Stomach (tissue), 9 donors: Measurements from ENCODE around the gene IL23A. TPM values are rescaled to one million over a fixed set of nuclear protein-coding genes. Genes with fewer than 3 reads are reported as not detected.

Source experiments
- DNase-seq, 2 donors: peaks; one replicate each; pipeline versions ENCODE4 v3.0.0 to v3.0.0-alpha.2; 2013 to 2019
- H3K27ac ChIP-seq, 5 donors: fragments of 200-600 bp in 4 of 5; sonication (generic) in 4 of 5; one replicate each; pipeline ENCODE4 v1.5.1; 2013 to 2019; ENCODE audit warnings: mild to moderate bottlenecking in 1 of 5, moderate library complexity in 1 of 5
- H3K27me3 ChIP-seq, 3 donors: fragments of 200-600 bp; sonication (generic); one replicate each; pipeline ENCODE4 v1.5.1; 2017 to 2019; ENCODE audit warnings: mixed run types in 1 of 3
- H3K36me3 ChIP-seq, 4 donors: fragments of 200-600 bp; sonication (generic); 1 replicate in 3 of 4; 2 replicates in 1 of 4; pipeline ENCODE4 v1.5.1; 2016 to 2019
- H3K4me1 ChIP-seq, 4 donors: fragments of 200-600 bp; sonication (generic); one replicate each; pipeline ENCODE4 v1.5.1; 2016 to 2019
- H3K4me3 ChIP-seq, 4 donors: fragments of 200-600 bp; sonication (generic) in 3 of 4; one replicate each; pipeline ENCODE4 v1.5.1; 2016 to 2019; ENCODE audit warnings: mild to moderate bottlenecking in 1 of 4
- H3K9me3 ChIP-seq, 4 donors: fragments of 200-600 bp; sonication (generic); one replicate each; pipeline ENCODE4 v1.5.1; 2016 to 2019
- CTCF ChIP-seq, 7 experiments: fragments of 450-650 bp in 4 of 7; fragments of 200-600 bp in 3 of 7; sonication (generic) in 3 of 7; IDR thresholded peaks; one replicate each; pipeline ENCODE4 v1.5.1; 2016 to 2019; ENCODE audit warnings: antibody characterized with exemption in 7 of 7, control low read depth in 2 of 7, mild to moderate bottlenecking in 1 of 7
- EP300 ChIP-seq: sonication (generic); formaldehyde crosslinking; IDR thresholded peaks from one replicate; pipeline ENCODE4 v1.6.1; 2017; ENCODE audit warnings: antibody characterized with exemption
- POLR2A ChIP-seq, 4 donors: fragments of 450-650 bp; IDR thresholded peaks; one replicate each; pipeline ENCODE4 v1.6.1; 2016; ENCODE audit warnings: antibody characterized with exemption in 4 of 4, control low read depth in 2 of 4, mild to moderate bottlenecking in 1 of 4, moderate library complexity in 1 of 4
- POLR2AphosphoS5 ChIP-seq, 3 donors: sonication (generic); formaldehyde crosslinking; IDR thresholded peaks; one replicate each; pipeline ENCODE4 v1.6.1; 2016; ENCODE audit warnings: antibody characterized with exemption in 3 of 3
- whole genome bisulfite sequencing, 5 donors: extraction: QIAGEN DNeasy Blood & Tissue Kit in 3 of 5; methylation state at CpG; one replicate each; pipeline versions ENCODE4 v1.1.5 to v1.1.7; 2013 to 2018; 5-methylcytosine and 5-hydroxymethylcytosine counted together
- intact Hi-C: fragments of 100-400 bp; cut with DNase I; formaldehyde crosslinking; loops from one replicate; pipeline ENCODE4 v1.15.1; 2023; ENCODE audit warnings: low total_unique reads
- polyA plus RNA-seq, 3 donors: library from polyadenylated mRNA; stranded (reverse); fragments of 200-250 nt; gene quantifications; one replicate each; pipeline ENCODE4 v1.2.3, GENCODE V29; 2013
- total RNA-seq, 5 donors: library from RNA; depleted of rRNA; stranded (reverse); fragments of >200 nt; gene quantifications; one replicate each; pipeline versions ENCODE4 v1.1.0 to v1.2.3, GENCODE V29; 2014 to 2016
- donor health status: healthy with polysubstance abuse.
- donor health status: Bipolar disorder and iron deficiency.
- donor health status: healthy.

IL23A gene
- total and polyA plus RNA-seq, 8 donors: 0.56 to 1.9 (median 1.1) TPM; not detected in 5

DNA sequence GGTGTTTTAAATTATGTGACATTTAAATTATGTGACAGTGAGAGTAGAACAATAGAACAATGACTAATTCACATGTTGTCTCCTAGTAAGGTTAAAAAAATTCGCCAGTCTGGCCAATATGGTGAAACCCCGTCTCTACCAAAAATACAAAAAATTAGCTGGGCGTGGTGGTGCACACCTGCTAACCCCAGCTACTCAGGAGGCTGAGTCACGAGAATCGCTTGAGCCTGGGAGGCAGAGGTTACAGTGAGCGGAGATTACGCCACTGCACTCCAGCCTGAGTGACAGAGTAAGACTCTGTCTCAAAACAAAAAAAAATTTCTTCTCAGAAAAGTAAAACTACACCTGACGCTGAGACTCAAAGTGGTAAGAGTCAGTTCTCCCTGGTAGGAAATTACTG lies 41.3 kb upstream of the IL23A start:
- peaks cover 0 to 36% (median 23%) of the 10 kb centered on the region in 4 donors for H3K36me3 ChIP-seq
- TF ChIP-seq CTCF (IDR thresholded peaks at IDR 0.05) (no peak), EP300 (no peak), POLR2A (IDR thresholded peaks at IDR 0.05) (no peak), POLR2AphosphoS5 (IDR thresholded peaks at IDR 0.05) (no peak)
- WGBS, 5 donors: 91 to 95% (median 92%) methylated on average over 8 of the region's 8 CpGs
- no peaks in the 10 kb centered on the region for H3K9me3 ChIP-seq
- H3K27me3 ChIP-seq: no peaks in the 10 kb centered on the region
- H3K4me3 ChIP-seq: no peak overlapping the region
- H3K27ac ChIP-seq: no peak overlapping the region
- DNase-seq: no peak
- intact Hi-C loops: no loop called here
- peaks cover 40 to 83% (median 60%) of the 10 kb centered on the region in 4 donors for H3K4me1 ChIP-seq

GRCh38 chr12:56298828-56299227 lies 39.9 kb upstream of the IL23A start:
- H3K9me3 ChIP-seq: no peaks in the 10 kb centered on the region
- H3K4me1 ChIP-seq: peaks cover 40 to 79% (median 57%) of the 10 kb centered on the region in 4 donors
- WGBS, 5 donors: 68 to 76% (median 74%) methylated on average over 5 of the region's 5 CpGs
- H3K4me3 ChIP-seq: peak overlapping the region; percentile 83 to 91 (median 88)
- TF ChIP-seq POLR2AphosphoS5 (IDR thresholded peaks at IDR 0.05): no peak
- TF ChIP-seq POLR2A (IDR thresholded peaks at IDR 0.05): no peak
- TF ChIP-seq CTCF (IDR thresholded peaks at IDR 0.05): no peak
- no peak for TF ChIP-seq EP300
- intact Hi-C loops: no loop called here
- DNase-seq: no peak
- no peaks in the 10 kb centered on the region for H3K27me3 ChIP-seq
- peaks cover 0 to 36% (median 24%) of the 10 kb centered on the region in 4 donors for H3K36me3 ChIP-seq
- peak overlapping the region in 4 of 5 donors; percentile 94 to 98 (median 97) for H3K27ac ChIP-seq

- peak in 1 of 2 donors; percentile 52 for DNase-seq
- no peak for TF ChIP-seq EP300
- no peak for TF ChIP-seq POLR2A (IDR thresholded peaks at IDR 0.05)
- H3K4me3 ChIP-seq: peak overlapping the region; percentile 83 to 91 (median 88)
- H3K36me3 ChIP-seq: peaks cover 0 to 36% (median 24%) of the 10 kb centered on the region in 4 donors
- H3K4me1 ChIP-seq: peaks cover 40 to 74% (median 54%) of the 10 kb centered on the region in 4 donors
- peak overlapping the region; percentile 94 to 98 (median 97) for H3K27ac ChIP-seq
- no peaks in the 10 kb centered on the region for H3K27me3 ChIP-seq
- intact Hi-C loops: no loop called here
- H3K9me3 ChIP-seq: no peaks in the 10 kb centered on the region
- WGBS, 5 donors: 0 to 3% (median 2%) methylated on average over 10 of the region's 10 CpGs
Observed at GRCh38 chr12:56299308-56299852, 39.3 kb upstream of the IL23A start.

DNA sequence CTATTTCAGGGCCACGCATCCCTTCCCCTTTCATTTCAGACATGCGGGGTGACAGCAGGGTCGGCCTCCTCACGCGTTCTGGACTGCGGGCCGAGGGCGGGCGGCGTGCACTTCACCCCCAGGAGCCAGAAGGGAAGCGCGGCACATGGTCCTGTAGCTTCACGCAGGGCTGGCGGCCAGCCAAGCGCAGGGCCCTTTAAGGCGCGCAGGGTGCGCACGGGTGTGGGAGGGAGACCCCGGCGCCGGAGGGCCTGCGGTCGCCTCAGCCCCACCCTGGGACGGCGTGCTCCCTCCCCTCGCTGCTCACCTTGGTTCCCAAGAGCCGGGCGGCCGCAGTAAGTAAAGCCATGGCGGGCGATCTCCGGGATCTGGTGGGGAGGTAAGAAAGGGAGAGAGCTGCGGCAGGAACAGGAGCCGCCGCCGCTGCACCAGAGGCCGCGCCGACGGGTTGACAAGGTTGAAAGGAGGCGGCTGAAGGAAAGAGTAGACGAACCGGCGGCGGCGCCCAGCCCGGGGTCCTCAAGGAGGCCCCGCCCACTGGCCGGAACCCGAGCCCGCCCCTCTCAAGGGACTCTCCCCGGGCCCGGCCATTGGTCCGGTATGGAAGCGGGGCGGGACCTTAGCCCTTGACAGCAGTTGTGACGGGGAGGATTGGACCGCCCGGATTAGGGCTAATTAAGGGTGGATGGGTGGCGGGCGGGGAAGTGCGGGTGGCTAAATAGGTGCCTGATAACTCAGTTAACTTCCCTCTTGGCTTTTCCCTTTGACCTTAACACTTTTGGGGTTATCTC lies 38.6 kb upstream of the IL23A start, which contains the start of gene CS:
TSS of gene CS (minus strand) at position 478 of the 791 bp plus-strand sequence. CDS start at position 349, 129 bp downstream.
- 0 to 1% (median 0%) methylated on average over 49 to 63 of the region's 63 CpGs for WGBS, 5 donors
- TF ChIP-seq POLR2A (IDR thresholded peaks at IDR 0.05) (peak in 2 of 4 donors; percentile 7 to 67), CTCF (IDR thresholded peaks at IDR 0.05) (no peak), POLR2AphosphoS5 (IDR thresholded peaks at IDR 0.05) (peak; percentile 3 to 81 (median 64))
- intact Hi-C loops: no loop called here
- Histone ChIP-seq H3K36me3 (peaks cover 0 to 37% (median 24%) of the 10 kb centered on the region in 4 donors), H3K9me3 (no peaks in the 10 kb centered on the region), H3K27ac (peak within 1 kb of the TSS; percentile 94 to 98 (median 97)), H3K4me1 (peaks cover 40 to 68% (median 52%) of the 10 kb centered on the region in 4 donors), H3K4me3 (peak within 1 kb of the TSS; percentile 83 to 91 (median 88)), H3K27me3 (no peaks in the 10 kb centered on the region)
- DNase-seq: peak; percentile 99 to 100
